GM23338 (cell line): ENCODE measurements around the gene ZGRF1. TPM values are rescaled to one million over a fixed set of nuclear protein-coding genes. Genes with fewer than 3 reads are reported as not detected.

Experiments
- CREB1 ChIP-seq: fragments of 250-450 bp; sonication (Bioruptor Pico); IDR thresholded peaks from 2 replicates; pipeline ENCODE4 v1.5.0; 2020; ENCODE audit warnings: low read depth, mild to moderate bottlenecking, moderate library complexity
- CTCF ChIP-seq, 2 experiments: fragments of 200-600 bp in 1 of 2; sonication (generic) in 1 of 2; conservative IDR thresholded peaks; 2 replicates each; pipeline versions ENCODE4 v1.5.1 to v1.6.1; 2016 to 2017; ENCODE audit warnings: antibody characterized with exemption in 2 of 2, low read depth in 2 of 2, mild to moderate bottlenecking in 2 of 2, moderate library complexity in 1 of 2
- EZH2 ChIP-seq: fragments of 200-600 bp; sonication (generic); IDR thresholded peaks from one replicate; pipeline ENCODE4 v1.8.0; 2017; ENCODE audit warnings: antibody characterized with exemption, mild to moderate bottlenecking, low read depth; ENCODE audit not compliant: unreplicated experiment
- NANOG ChIP-seq: IDR thresholded peaks from 2 replicates; pipeline ENCODE4 v1.6.1; 2016; ENCODE audit warnings: antibody characterized with exemption, borderline replicate concordance
- REST ChIP-seq: IDR thresholded peaks from one replicate; pipeline ENCODE4 v1.6.1; 2018; ENCODE audit warnings: antibody characterized with exemption; ENCODE audit not compliant: unreplicated experiment
- ZNF114 ChIP-seq: fragments of 250-450 bp; sonication (Bioruptor Pico); IDR thresholded peaks from 2 replicates; pipeline ENCODE4 v1.5.0; 2020; ENCODE audit warnings: mild to moderate bottlenecking, moderate library complexity
- ZNF331 ChIP-seq: fragments of 250-450 bp; sonication (Bioruptor Pico); IDR thresholded peaks from 2 replicates; pipeline ENCODE4 v1.5.0; 2020; ENCODE audit warnings: low read depth, mild to moderate bottlenecking, moderate library complexity
- ZNF462 ChIP-seq: fragments of 250-450 bp; sonication (Bioruptor Pico); IDR thresholded peaks from 2 replicates; pipeline ENCODE4 v1.5.0; 2020; ENCODE audit warnings: mild to moderate bottlenecking, moderate library complexity
- polyA plus RNA-seq: library from polyadenylated mRNA; unstranded; fragments of >200 nt; fragmentation: Nextera tagmentation; extraction: Ambion mirVana; gene quantifications from 2 replicates; pipeline ENCODE4 v1.2.1, GENCODE V29; 2016
- total RNA-seq: library from RNA; depleted of rRNA; stranded (reverse); fragments of >200 nt; shearing (Covaris generic); gene quantifications from 2 replicates; pipeline ENCODE4 v1.2.3, GENCODE V29; 2014

The ZGRF1 gene
- total and polyA plus RNA-seq, 2 experiments from 2014 or later: 41.7 to 62.6 TPM

GRCh38 chr4:112642526-112642925, 5.8 kb upstream of the ZGRF1 start (continued):
- TF ChIP-seq ZNF462 (CRISPR knock-in tag) (no peak), EZH2 (no peak), ZNF114 (CRISPR knock-in tag) (no peak), REST (no peak), CREB1 (CRISPR knock-in tag) (no peak), NANOG (no peak), CTCF (conservative IDR thresholded peaks at IDR 0.05; ENCODE audit: low read depth in 2 of 2) (no peak), ZNF331 (CRISPR knock-in tag) (no peak)
